ENCODE data around the gene YWHAG.
A peak's percentile ranks its signal among the peaks of the same experiment; 100 is the strongest.

The YWHAG gene

DNA sequence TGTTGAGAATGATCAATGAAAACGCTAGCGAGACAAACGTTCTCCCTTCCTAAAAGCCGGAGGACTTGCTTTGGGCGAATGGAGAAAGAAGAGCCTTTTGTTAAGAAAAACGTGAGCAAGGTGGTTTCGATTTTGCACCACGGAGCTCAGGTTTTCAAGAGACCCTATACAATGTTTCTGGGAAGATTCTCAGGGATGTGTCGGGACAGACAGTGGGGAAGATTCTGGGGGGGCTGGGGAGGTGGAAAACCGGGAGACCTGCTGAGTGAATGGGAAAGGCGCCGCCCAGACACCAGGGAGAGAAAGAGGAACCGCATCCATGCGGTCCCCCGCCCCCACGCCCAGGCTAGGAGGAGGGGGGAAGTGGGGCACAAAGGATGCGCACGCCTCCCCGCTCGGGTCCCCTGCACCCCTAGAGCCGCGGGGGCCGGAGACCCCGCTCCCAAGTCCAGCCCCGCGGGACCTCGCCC, 745 bp downstream of the YWHAG start:
- no peak for TF ChIP-seq CTCF (IDR thresholded peaks at IDR 0.05; ENCODE audit: insufficient read depth, low read length, missing control alignments)
- ChIA-PET CTCF (interaction anchor here (2.6 kb wide), 1 partner anchor 23 kb away, joined by 11 read pairs; no protein-coding TSS in a partner anchor), POLR2A (interaction anchor here (0.6 to 1.5 kb wide), 5 partner anchors 15 to 35 kb away, joined by 3 read pairs; no protein-coding TSS in a partner anchor)
- DNase-seq (ENCODE audit: low read depth, low spot score) = no peak
- peak overlapping the region; percentile 96 for H3K4me3 ChIP-seq (ENCODE audit: low read depth, low read length)

DNA sequence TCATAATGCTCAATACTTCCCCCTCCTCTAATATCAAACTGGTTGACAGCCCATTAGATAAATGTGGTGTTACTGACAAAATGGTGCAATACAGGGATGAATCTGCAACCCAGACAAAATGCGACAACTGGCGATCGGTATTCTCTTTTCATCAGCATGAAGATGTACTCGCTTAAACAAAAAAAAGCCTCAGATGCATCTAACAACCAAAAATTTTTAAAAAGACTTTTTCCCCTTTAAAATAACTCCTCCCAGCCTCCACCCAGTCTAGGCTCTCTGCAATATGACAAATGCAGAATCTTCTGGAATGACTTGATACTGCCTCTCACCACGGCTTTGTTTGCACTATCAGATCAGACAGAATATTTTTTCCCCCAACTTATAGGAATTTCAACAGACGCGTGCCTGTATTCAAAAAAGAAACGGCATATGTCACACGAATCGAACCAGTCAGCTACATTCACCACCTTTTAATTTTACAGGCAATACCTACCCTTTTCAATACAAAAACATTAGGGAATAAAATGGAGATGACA, 1.2 kb downstream of the YWHAG start:
- DNase-seq (ENCODE audit: low read depth, low spot score) = no peak
- H3K4me3 ChIP-seq (ENCODE audit: low read depth, low read length) = peak overlapping the region; percentile 96
- ChIA-PET POLR2A (interaction anchor here (0.6 to 1.5 kb wide), 4 partner anchors 19 to 35 kb away, joined by 3 read pairs; no protein-coding TSS in a partner anchor), CTCF (no interaction called here)
- TF ChIP-seq CTCF (IDR thresholded peaks at IDR 0.05; ENCODE audit: insufficient read depth, low read length, missing control alignments) = no peak

DNA sequence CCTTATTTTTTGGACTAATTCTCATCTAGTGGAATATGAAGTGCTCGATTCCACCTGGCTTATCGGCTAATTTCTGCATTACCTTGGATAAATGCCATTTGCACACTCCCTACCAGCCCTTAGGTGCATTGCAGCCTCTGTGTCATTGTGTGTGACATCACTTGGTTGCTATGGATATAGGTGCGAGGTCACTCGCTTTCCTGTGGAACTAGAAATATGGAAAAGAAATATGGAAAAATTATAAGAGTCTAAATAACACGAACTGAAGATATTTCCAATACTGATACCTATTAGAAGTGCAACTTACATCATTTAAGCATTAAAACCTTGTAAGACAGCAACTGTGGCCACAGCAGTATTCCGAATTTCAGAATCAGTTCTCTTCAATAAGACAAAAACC, 2.0 kb downstream of the YWHAG start:
- peak overlapping the region; percentile 96 for H3K4me3 ChIP-seq (ENCODE audit: low read depth, low read length)
- POLR2A ChIA-PET = no interaction called here
- CTCF ChIA-PET = no interaction called here
- DNase-seq (ENCODE audit: low read depth, low spot score) = no peak
- TF ChIP-seq CTCF (IDR thresholded peaks at IDR 0.05; ENCODE audit: insufficient read depth, low read length, missing control alignments) = no peak

DNA sequence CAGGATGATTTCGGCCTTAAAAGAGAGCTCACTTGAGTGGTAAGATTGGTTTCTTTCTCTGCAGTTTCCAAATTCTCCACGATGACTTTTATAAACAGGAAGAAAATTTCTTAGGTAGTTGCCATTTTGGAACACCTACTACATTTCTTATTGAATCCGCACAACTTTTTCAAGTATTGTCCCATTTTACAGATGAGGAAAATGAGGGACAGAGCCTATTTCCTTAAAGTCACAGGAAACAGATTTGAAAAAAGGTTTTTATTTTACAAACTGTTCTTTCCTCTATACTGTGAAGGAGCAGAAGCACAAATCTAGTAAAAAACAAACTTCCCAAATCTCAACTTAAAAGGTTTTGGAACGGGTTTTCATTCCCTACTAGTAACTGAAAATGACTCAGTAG, 2.7 kb downstream of the YWHAG start:
- POLR2A ChIA-PET = no interaction called here
- TF ChIP-seq CTCF (IDR thresholded peaks at IDR 0.05; ENCODE audit: insufficient read depth, low read length, missing control alignments) = no peak
- no peak overlapping the region for H3K4me3 ChIP-seq (ENCODE audit: low read depth, low read length)
- CTCF ChIA-PET = interaction anchor here (2.0 kb wide), 1 partner anchor 28 kb away, joined by 4 read pairs; no protein-coding TSS in a partner anchor
- DNase-seq (ENCODE audit: low read depth, low spot score) = no peak

- POLR2A ChIA-PET = no interaction called here
- no peak overlapping the region for H3K4me3 ChIP-seq (ENCODE audit: low read depth, low read length)
- TF ChIP-seq CTCF (IDR thresholded peaks at IDR 0.05; ENCODE audit: insufficient read depth, low read length, missing control alignments) = no peak
- CTCF ChIA-PET = interaction anchor here (1.5 to 2.0 kb wide), 2 partner anchors 27 to 41 kb away, joined by 4 read pairs; no protein-coding TSS in a partner anchor
- no peak for DNase-seq (ENCODE audit: low read depth, low spot score)
Observed at GRCh38 chr7:76354981-76355730, 3.6 kb downstream of the YWHAG start.

DNA sequence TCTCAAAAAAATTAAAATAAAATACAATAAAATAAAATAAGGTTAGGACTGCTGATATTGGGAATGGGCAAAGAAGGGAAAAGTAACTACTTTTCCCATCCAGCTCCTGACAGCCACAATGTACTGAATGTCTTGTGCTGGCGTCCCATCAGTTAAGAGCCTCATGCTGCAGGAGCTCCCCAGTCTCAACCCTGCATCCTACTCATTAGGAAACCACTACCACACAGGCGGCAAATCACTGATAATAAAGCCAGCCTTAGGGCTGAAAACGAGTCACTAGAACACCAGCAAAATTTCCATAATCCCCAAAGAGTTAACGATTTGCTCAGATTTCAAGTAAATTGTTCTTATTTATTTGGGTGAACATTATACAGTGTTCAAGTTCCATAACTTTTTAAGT, 4.3 kb downstream of the YWHAG start:
- POLR2A ChIA-PET = no interaction called here
- no peak for DNase-seq (ENCODE audit: low read depth, low spot score)

More for the DNA sequence above, 4.3 kb downstream of the YWHAG start:
- no peak overlapping the region for H3K4me3 ChIP-seq (ENCODE audit: low read depth, low read length)
- TF ChIP-seq CTCF (IDR thresholded peaks at IDR 0.05; ENCODE audit: insufficient read depth, low read length, missing control alignments) = no peak
- CTCF ChIA-PET = interaction anchor here (1.5 to 2.0 kb wide), 2 partner anchors 27 to 41 kb away, joined by 4 read pairs; no protein-coding TSS in a partner anchor
